CD14-positive monocyte (primary cell): Measurements from ENCODE around the gene PODXL2. TPM values are rescaled to one million over a fixed set of nuclear protein-coding genes. Genes with fewer than 3 reads are reported as not detected.

Experiments used
- DNase-seq, 3 donors: peaks; one replicate each; pipeline ENCODE4 v3.0.0-alpha.2; 2011 to 2022
- H2AFZ ChIP-seq: 2 replicates; pipeline ENCODE4 v1.6.0; 2012; ENCODE audit warnings: mild to moderate bottlenecking, low read depth, low read length, inconsistent platforms; ENCODE audit not compliant: insufficient read depth, poor library complexity, severe bottlenecking
- H3K27ac ChIP-seq, 2 donors: 1 replicate in 1 of 2; 2 replicates in 1 of 2; pipeline ENCODE4 v1.5.1; 2012 to 2013; ENCODE audit warnings: low read length in 2 of 2, control low read depth in 1 of 2, inconsistent platforms in 1 of 2, low read depth in 1 of 2, mild to moderate bottlenecking in 1 of 2
- H3K27me3 ChIP-seq, 2 donors: one replicate each; pipeline versions ENCODE4 v1.6.0 to v1.6.1; 2011 to 2013; ENCODE audit warnings: low read length in 2 of 2; ENCODE audit not compliant: control insufficient read depth in 2 of 2, insufficient read depth in 2 of 2
- H3K36me3 ChIP-seq, 2 donors: replicated peaks in 1 of 2; 1 replicate in 1 of 2; 2 replicates in 1 of 2; pipeline versions ENCODE4 v1.5.1 to v1.6.1; 2012 to 2013; ENCODE audit warnings: low read length in 2 of 2, control low read depth in 1 of 2, inconsistent platforms in 1 of 2, mild to moderate bottlenecking in 1 of 2; ENCODE audit not compliant: insufficient read depth in 2 of 2, control insufficient read depth in 1 of 2
- H3K4me1 ChIP-seq, 2 donors: 1 replicate in 1 of 2; 2 replicates in 1 of 2; pipeline versions ENCODE4 v1.5.1 to v1.6.1; 2012 to 2013; ENCODE audit warnings: low read length in 2 of 2, control low read depth in 1 of 2, inconsistent platforms in 1 of 2, mild to moderate bottlenecking in 1 of 2, moderate library complexity in 1 of 2; ENCODE audit not compliant: insufficient read depth in 2 of 2, control insufficient read depth in 1 of 2
- H3K4me2 ChIP-seq: replicated peaks from 2 replicates; pipeline ENCODE3; 2012; ENCODE audit warnings: low read length, moderate library complexity, mild to moderate bottlenecking; ENCODE audit not compliant: poor library complexity, severe bottlenecking; ENCODE audit errors: extremely low read depth
- H3K4me3 ChIP-seq, 3 experiments: fragments of 200-600 bp in 1 of 3; sonication (generic) in 1 of 3; replicated peaks in 1 of 3; 1 replicate in 2 of 3; 2 replicates in 1 of 3; pipeline ENCODE4 v1.5.1; 2011 to 2013; ENCODE audit warnings: low read length in 3 of 3, mild to moderate bottlenecking in 3 of 3, control low read depth in 2 of 3, low read depth in 2 of 3, inconsistent platforms in 1 of 3, moderate library complexity in 1 of 3
- H3K79me2 ChIP-seq: 2 replicates; pipeline ENCODE4 v1.6.0; 2012; ENCODE audit warnings: mild to moderate bottlenecking, control low read depth, inconsistent platforms, low read length, moderate library complexity; ENCODE audit not compliant: insufficient read depth
- H3K9ac ChIP-seq: 2 replicates; pipeline ENCODE4 v1.6.0; 2017; ENCODE audit warnings: low read length, mild to moderate bottlenecking; ENCODE audit not compliant: insufficient read depth, poor library complexity, severe bottlenecking
- H3K9me3 ChIP-seq, 2 donors: replicated peaks in 1 of 2; 1 replicate in 1 of 2; 2 replicates in 1 of 2; pipeline versions ENCODE4 v1.5.1 to v1.6.1; 2012 to 2013; ENCODE audit warnings: low read length in 2 of 2, control low read depth in 1 of 2; ENCODE audit not compliant: control insufficient read depth in 1 of 2, insufficient read depth in 1 of 2
- H4K20me1 ChIP-seq: 2 replicates; pipeline ENCODE4 v1.6.0; 2012; ENCODE audit warnings: mild to moderate bottlenecking, low read length, control low read depth, moderate library complexity; ENCODE audit not compliant: insufficient read depth
- H3K27ac Mint-ChIP-seq, 7 donors: one replicate each; pipeline ENCODE4 v1.8.0; 2020; ENCODE audit warnings: mild to moderate bottlenecking in 7 of 7, mixed read lengths in 7 of 7, moderate library complexity in 6 of 7, inconsistent platforms in 2 of 7
- H3K27me3 Mint-ChIP-seq, 3 donors: one replicate each; pipeline ENCODE4 v1.8.0; 2021 to 2022; ENCODE audit warnings: low read depth in 3 of 3, mild to moderate bottlenecking in 3 of 3, mixed read lengths in 3 of 3, moderate library complexity in 3 of 3, inconsistent platforms in 1 of 3
- H3K36me3 Mint-ChIP-seq, 2 donors: one replicate each; pipeline ENCODE4 v1.8.0; 2020; ENCODE audit warnings: mixed read lengths in 2 of 2, inconsistent platforms in 1 of 2, mild to moderate bottlenecking in 1 of 2
- H3K4me1 Mint-ChIP-seq: one replicate; pipeline ENCODE4 v1.8.0; 2020; ENCODE audit warnings: mild to moderate bottlenecking, mixed read lengths
- H3K4me3 Mint-ChIP-seq, 2 donors: one replicate each; pipeline ENCODE4 v1.8.0; 2020; ENCODE audit warnings: mild to moderate bottlenecking in 2 of 2, mixed read lengths in 2 of 2, moderate library complexity in 1 of 2
- H3K9me3 Mint-ChIP-seq, 7 donors: one replicate each; pipeline ENCODE4 v1.8.0; 2020 to 2022; ENCODE audit warnings: mixed read lengths in 7 of 7, mild to moderate bottlenecking in 6 of 7, moderate library complexity in 6 of 7, inconsistent platforms in 2 of 7
- WGBS: methylation state at CpG from one replicate; pipeline ENCODE4 v1.1.5; 2013; ENCODE audit warnings: missing lambda C conversion rate; ENCODE audit not compliant: insufficient coverage; 5-methylcytosine and 5-hydroxymethylcytosine counted together
- intact Hi-C, 2 donors: fragments of 100-400 bp; cut with micrococcal nuclease; formaldehyde crosslinking; loops; one replicate each; pipeline versions ENCODE4 v1.15.0 to v1.15.1; 2023
- polyA plus RNA-seq, 3 donors: library from polyadenylated mRNA; depleted of rRNA in 1 of 3; unstranded in 2 of 3; stranded (reverse) in 1 of 3; fragments of 300-500 nt in 2 of 3; fragments of >200 nt in 1 of 3; fragmentation: Illumina TruSeq in 2 of 3; gene quantifications; 1 replicate in 2 of 3; 2 replicates in 1 of 3; pipeline ENCODE4 v1.2.3, GENCODE V29; 2012 to 2021
- TF ChIP-seq, protein P1 (sequence below): fragments of 200-600 bp; IDR thresholded peaks from one replicate; pipeline ENCODE4 v1.8.0; 2022; ENCODE audit warnings: antibody characterized with exemption, mild to moderate bottlenecking

Gene PODXL2
- polyA plus RNA-seq, 3 donors, result 0.33 to 0.64 (median 0.43) TPM

DNA sequence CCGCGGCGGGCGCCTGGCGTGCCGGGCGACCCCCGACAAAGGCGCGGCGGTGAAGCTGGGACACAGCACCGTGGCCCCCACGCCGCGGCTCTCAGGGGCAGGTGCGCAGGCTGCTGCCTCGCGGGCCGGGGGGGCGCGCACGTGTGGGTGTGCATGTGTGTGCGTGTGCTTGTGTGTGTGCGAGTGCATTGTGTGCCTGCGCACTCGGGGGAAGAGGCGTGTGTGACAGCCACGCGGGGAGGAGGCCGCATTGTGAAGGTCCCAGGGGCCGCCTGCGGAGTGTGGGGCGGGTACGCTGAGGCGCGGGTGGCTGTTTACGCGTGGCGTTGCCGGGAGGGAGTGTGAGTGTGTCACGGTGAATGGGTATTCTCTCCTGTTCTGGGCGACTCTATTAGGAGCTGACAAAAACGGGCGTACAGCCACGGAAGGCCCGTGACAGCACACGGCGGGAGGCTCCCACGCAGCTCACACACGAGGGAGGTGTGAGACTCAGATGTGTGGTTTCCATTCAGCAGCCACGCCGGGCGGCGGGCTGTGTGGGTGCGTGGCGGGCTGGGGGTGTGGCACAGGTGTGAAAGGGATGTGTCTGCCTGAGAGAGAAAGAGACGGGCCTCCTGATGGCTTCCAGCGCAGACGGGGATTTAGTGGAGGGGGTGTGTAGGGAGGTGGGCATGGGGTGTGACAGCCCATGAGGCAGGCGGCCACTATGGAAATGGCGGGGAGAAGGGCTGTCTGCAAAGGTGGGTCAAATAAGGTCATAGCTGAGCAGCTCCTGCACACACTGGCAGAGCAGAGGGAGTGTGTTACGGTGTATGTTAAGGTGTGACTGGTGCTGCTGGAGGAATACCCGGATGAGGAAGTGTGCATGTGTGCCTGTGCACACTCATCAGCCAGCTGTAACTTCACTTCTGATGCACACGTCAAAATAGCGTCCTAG, 750 bp downstream of the PODXL2 start:
- Histone ChIP-seq H3K27me3 (peaks cover 32 to 48% of the 10 kb centered on the region in 2 donors), H3K9ac (no peak overlapping the region), H2AFZ (peak overlapping the region; percentile 63), H3K79me2 (no peaks in the 10 kb centered on the region), H3K9me3 (no peaks in the 10 kb centered on the region), H4K20me1 (no peaks in the 10 kb centered on the region), H3K4me1 (peaks cover 11 to 13% of the 10 kb centered on the region in 2 donors), H3K4me3 (peak overlapping the region; percentile 21 to 72 (median 26)), H3K27ac (no peak overlapping the region), H3K36me3 (no peaks in the 10 kb centered on the region), H3K4me2 (peak overlapping the region; percentile 85)
- WGBS, result 19% methylated on average over 62 of the region's 65 CpGs
- H3K27ac Mint-ChIP-seq, result peak overlapping the region in 2 of 7 donors; percentile 30 to 70
- H3K4me3 Mint-ChIP-seq, result peak overlapping the region; percentile 82 to 92
- H3K27me3 Mint-ChIP-seq, result peaks cover 55 to 60% (median 57%) of the 10 kb centered on the region in 3 donors
- intact Hi-C loops, result loop anchor here in 1 of 2 donors (10.0 kb wide), 1 partner anchor 45 kb away; no protein-coding TSS in a partner anchor
- peaks cover 0 to 13% (median 9%) of the 10 kb centered on the region in 7 donors for H3K9me3 Mint-ChIP-seq
- peaks cover 15% of the 10 kb centered on the region for H3K4me1 Mint-ChIP-seq
- peaks cover 3 to 12% of the 10 kb centered on the region in 2 donors for H3K36me3 Mint-ChIP-seq
- peak; percentile 35 to 72 (median 37) for DNase-seq
- TF ChIP-seq, protein P1, sequence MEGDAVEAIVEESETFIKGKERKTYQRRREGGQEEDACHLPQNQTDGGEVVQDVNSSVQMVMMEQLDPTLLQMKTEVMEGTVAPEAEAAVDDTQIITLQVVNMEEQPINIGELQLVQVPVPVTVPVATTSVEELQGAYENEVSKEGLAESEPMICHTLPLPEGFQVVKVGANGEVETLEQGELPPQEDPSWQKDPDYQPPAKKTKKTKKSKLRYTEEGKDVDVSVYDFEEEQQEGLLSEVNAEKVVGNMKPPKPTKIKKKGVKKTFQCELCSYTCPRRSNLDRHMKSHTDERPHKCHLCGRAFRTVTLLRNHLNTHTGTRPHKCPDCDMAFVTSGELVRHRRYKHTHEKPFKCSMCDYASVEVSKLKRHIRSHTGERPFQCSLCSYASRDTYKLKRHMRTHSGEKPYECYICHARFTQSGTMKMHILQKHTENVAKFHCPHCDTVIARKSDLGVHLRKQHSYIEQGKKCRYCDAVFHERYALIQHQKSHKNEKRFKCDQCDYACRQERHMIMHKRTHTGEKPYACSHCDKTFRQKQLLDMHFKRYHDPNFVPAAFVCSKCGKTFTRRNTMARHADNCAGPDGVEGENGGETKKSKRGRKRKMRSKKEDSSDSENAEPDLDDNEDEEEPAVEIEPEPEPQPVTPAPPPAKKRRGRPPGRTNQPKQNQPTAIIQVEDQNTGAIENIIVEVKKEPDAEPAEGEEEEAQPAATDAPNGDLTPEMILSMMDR, result no peak

GRCh38 chr3:127630811-127631714, 2.1 kb downstream of the PODXL2 start:
- Histone ChIP-seq H3K9me3 (no peaks in the 10 kb centered on the region), H3K27ac (no peak overlapping the region), H4K20me1 (no peaks in the 10 kb centered on the region), H3K9ac (no peak overlapping the region), H3K4me3 (no peak overlapping the region), H2AFZ (no peak overlapping the region), H3K4me2 (no peak overlapping the region), H3K79me2 (no peaks in the 10 kb centered on the region), H3K4me1 (peaks cover 11 to 13% of the 10 kb centered on the region in 2 donors), H3K36me3 (no peaks in the 10 kb centered on the region), H3K27me3 (peaks cover 32 to 48% of the 10 kb centered on the region in 2 donors)
- peak overlapping the region in 1 of 2 donors; percentile 92 for H3K4me3 Mint-ChIP-seq
- peaks cover 15% of the 10 kb centered on the region for H3K4me1 Mint-ChIP-seq
- H3K36me3 Mint-ChIP-seq, result peaks cover 3 to 12% of the 10 kb centered on the region in 2 donors
- no peak overlapping the region for H3K27ac Mint-ChIP-seq
- no peak for DNase-seq
- H3K27me3 Mint-ChIP-seq, result peaks cover 53 to 59% (median 53%) of the 10 kb centered on the region in 3 donors
- intact Hi-C loops, result loop anchor here in 1 of 2 donors (10.0 kb wide), 1 partner anchor 46 kb away; no protein-coding TSS in a partner anchor
- 96% methylated on average over 8 of the region's 12 CpGs for WGBS
- H3K9me3 Mint-ChIP-seq, result peaks cover 0 to 13% (median 9%) of the 10 kb centered on the region in 7 donors
- TF ChIP-seq, protein P1, result no peak
